LNCaP clone FGC (cell line): ENCODE results near the gene SLC49A4.

ENCODE experiments used
- DNase-seq: peaks from one replicate; pipeline ENCODE4 v3.0.0-alpha.2; 2011; ENCODE audit warnings: low read depth
- H3K4me3 ChIP-seq: 2 replicates; pipeline ENCODE4 v1.5.1; 2011; ENCODE audit warnings: mild to moderate bottlenecking, low read depth, low read length, control low read depth
- CTCF ChIP-seq: IDR thresholded peaks from 2 replicates; pipeline ENCODE4 v1.5.1; 2012; ENCODE audit warnings: mild to moderate bottlenecking; ENCODE audit not compliant: control insufficient read depth, insufficient read depth; ENCODE audit errors: extremely low read depth

SLC49A4 gene

GRCh38 chr3:122799322-122799721 is 4.5 kb downstream of the SLC49A4 start:
- no peak for TF ChIP-seq CTCF
- H3K4me3 ChIP-seq: no peak overlapping the region
- no peak for DNase-seq

- no peak for DNase-seq
- TF ChIP-seq CTCF: no peak
- H3K4me3 ChIP-seq: no peak overlapping the region
These were observed 5.2 kb downstream of the SLC49A4 start for GRCh38 chr3:122800031-122800430.

GRCh38 chr3:122800706-122801237 is 5.9 kb downstream of the SLC49A4 start:
- no peak for TF ChIP-seq CTCF
- no peak for DNase-seq

GRCh38 chr3:122802323-122802722 is 7.5 kb downstream of the SLC49A4 start:
- H3K4me3 ChIP-seq: no peak overlapping the region
- no peak for TF ChIP-seq CTCF
- DNase-seq: no peak

More at GRCh38 chr3:122800706-122801237, 5.9 kb downstream of the SLC49A4 start:
- no peak overlapping the region for H3K4me3 ChIP-seq

GRCh38 chr3:122803977-122804376 is 9.1 kb downstream of the SLC49A4 start:
- no peak overlapping the region for H3K4me3 ChIP-seq
- no peak for DNase-seq
- TF ChIP-seq CTCF: no peak

GRCh38 chr3:122810734-122811133 is 15.9 kb downstream of the SLC49A4 start:
- TF ChIP-seq CTCF: no peak
- H3K4me3 ChIP-seq: no peak overlapping the region
- no peak for DNase-seq

GRCh38 chr3:122816587-122816986 is 21.7 kb downstream of the SLC49A4 start:
- no peak for TF ChIP-seq CTCF
- H3K4me3 ChIP-seq: no peak overlapping the region
- no peak for DNase-seq
